Measurements from ENCODE around the gene GAS2L1.

GAS2L1 gene

GRCh38 chr22:29306175-29306834 is at the start of gene GAS2L1:
GAS2L1 (plus strand) TSS chr22:29306650; CDS start chr22:29308106, 1,456 bp downstream.
- no peaks in the 10 kb centered on the region for H3K9me3 Mint-ChIP-seq (ENCODE audit: low read depth)
- no peaks in the 10 kb centered on the region for H3K36me3 Mint-ChIP-seq
- H3K27me3 Mint-ChIP-seq = peaks cover 2% of the 10 kb centered on the region
- H3K27ac Mint-ChIP-seq = no peak within 1 kb of the TSS
- peak within 1 kb of the TSS; percentile 84 for H3K4me3 Mint-ChIP-seq
- H3K4me1 Mint-ChIP-seq (ENCODE audit: low read depth) = peaks cover 21% of the 10 kb centered on the region

GRCh38 chr22:29257751-29258181 is 48.7 kb upstream of the GAS2L1 start:
- Mint-ChIP-seq H3K27ac (no peak overlapping the region), H3K27me3 (no peaks in the 10 kb centered on the region), H3K9me3 (ENCODE audit: low read depth) (no peaks in the 10 kb centered on the region), H3K4me3 (no peak overlapping the region), H3K36me3 (no peaks in the 10 kb centered on the region), H3K4me1 (ENCODE audit: low read depth) (peaks cover 4% of the 10 kb centered on the region)

GRCh38 chr22:29258407-29259252 is 47.8 kb upstream of the GAS2L1 start:
- H3K27me3 Mint-ChIP-seq = no peaks in the 10 kb centered on the region
- peaks cover 4% of the 10 kb centered on the region for H3K4me1 Mint-ChIP-seq (ENCODE audit: low read depth)
- no peak overlapping the region for H3K27ac Mint-ChIP-seq

GRCh38 chr22:29259253-29259899 is 47.1 kb upstream of the GAS2L1 start:
- H3K36me3 Mint-ChIP-seq = no peaks in the 10 kb centered on the region
- no peaks in the 10 kb centered on the region for H3K27me3 Mint-ChIP-seq
- H3K4me3 Mint-ChIP-seq = no peak overlapping the region
- H3K9me3 Mint-ChIP-seq (ENCODE audit: low read depth) = no peaks in the 10 kb centered on the region
- H3K4me1 Mint-ChIP-seq (ENCODE audit: low read depth) = peaks cover 4% of the 10 kb centered on the region
- no peak overlapping the region for H3K27ac Mint-ChIP-seq

More at GRCh38 chr22:29258407-29259252, 47.8 kb upstream of the GAS2L1 start:
- no peak overlapping the region for H3K4me3 Mint-ChIP-seq
- no peaks in the 10 kb centered on the region for H3K9me3 Mint-ChIP-seq (ENCODE audit: low read depth)
- no peaks in the 10 kb centered on the region for H3K36me3 Mint-ChIP-seq

GRCh38 chr22:29260031-29260560 is 46.4 kb upstream of the GAS2L1 start:
- no peaks in the 10 kb centered on the region for H3K9me3 Mint-ChIP-seq (ENCODE audit: low read depth)
- H3K27me3 Mint-ChIP-seq = no peaks in the 10 kb centered on the region
- no peak overlapping the region for H3K27ac Mint-ChIP-seq
- no peaks in the 10 kb centered on the region for H3K36me3 Mint-ChIP-seq
- no peak overlapping the region for H3K4me3 Mint-ChIP-seq
- peaks cover 4% of the 10 kb centered on the region for H3K4me1 Mint-ChIP-seq (ENCODE audit: low read depth)

- Mint-ChIP-seq H3K36me3 (no peaks in the 10 kb centered on the region), H3K9me3 (ENCODE audit: low read depth) (no peaks in the 10 kb centered on the region), H3K4me3 (no peak overlapping the region), H3K27ac (no peak overlapping the region), H3K4me1 (ENCODE audit: low read depth) (peaks cover 4% of the 10 kb centered on the region), H3K27me3 (no peaks in the 10 kb centered on the region)
These were observed 45.7 kb upstream of the GAS2L1 start for GRCh38 chr22:29260601-29261315.

GRCh38 chr22:29263791-29264276 is 42.6 kb upstream of the GAS2L1 start:
- Mint-ChIP-seq H3K36me3 (peaks cover 5% of the 10 kb centered on the region), H3K27ac (no peak overlapping the region), H3K4me1 (ENCODE audit: low read depth) (peaks cover 12% of the 10 kb centered on the region), H3K27me3 (no peaks in the 10 kb centered on the region), H3K4me3 (no peak overlapping the region), H3K9me3 (ENCODE audit: low read depth) (no peaks in the 10 kb centered on the region)

- Mint-ChIP-seq H3K27me3 (no peaks in the 10 kb centered on the region), H3K4me1 (ENCODE audit: low read depth) (peaks cover 21% of the 10 kb centered on the region), H3K36me3 (peaks cover 12% of the 10 kb centered on the region), H3K27ac (no peak overlapping the region), H3K4me3 (no peak overlapping the region), H3K9me3 (ENCODE audit: low read depth) (no peaks in the 10 kb centered on the region)
These were observed 41.1 kb upstream of the GAS2L1 start for GRCh38 chr22:29265305-29265704.

- peaks cover 27% of the 10 kb centered on the region for H3K4me1 Mint-ChIP-seq (ENCODE audit: low read depth)
- H3K9me3 Mint-ChIP-seq (ENCODE audit: low read depth) = no peaks in the 10 kb centered on the region
- peaks cover 17% of the 10 kb centered on the region for H3K36me3 Mint-ChIP-seq
- no peak overlapping the region for H3K27ac Mint-ChIP-seq
- H3K4me3 Mint-ChIP-seq = peak overlapping the region; percentile 95
- no peaks in the 10 kb centered on the region for H3K27me3 Mint-ChIP-seq
These were observed 40.5 kb upstream of the GAS2L1 start for GRCh38 chr22:29265929-29266328.

- H3K9me3 Mint-ChIP-seq (ENCODE audit: low read depth) = no peaks in the 10 kb centered on the region
- no peaks in the 10 kb centered on the region for H3K27me3 Mint-ChIP-seq
- H3K4me3 Mint-ChIP-seq = peak overlapping the region; percentile 95
- H3K27ac Mint-ChIP-seq = peak overlapping the region; percentile 100
- peaks cover 22% of the 10 kb centered on the region for H3K36me3 Mint-ChIP-seq
- peaks cover 36% of the 10 kb centered on the region for H3K4me1 Mint-ChIP-seq (ENCODE audit: low read depth)
These were observed 39.6 kb upstream of the GAS2L1 start for GRCh38 chr22:29266564-29267461.

- peak overlapping the region; percentile 100 for H3K27ac Mint-ChIP-seq
- H3K36me3 Mint-ChIP-seq = peaks cover 24% of the 10 kb centered on the region
- peak overlapping the region; percentile 95 for H3K4me3 Mint-ChIP-seq
- no peaks in the 10 kb centered on the region for H3K27me3 Mint-ChIP-seq
- peaks cover 42% of the 10 kb centered on the region for H3K4me1 Mint-ChIP-seq (ENCODE audit: low read depth)
- no peaks in the 10 kb centered on the region for H3K9me3 Mint-ChIP-seq (ENCODE audit: low read depth)
These were observed 39.0 kb upstream of the GAS2L1 start for GRCh38 chr22:29267462-29267857.

- Mint-ChIP-seq H3K36me3 (peaks cover 24% of the 10 kb centered on the region), H3K27me3 (no peaks in the 10 kb centered on the region), H3K9me3 (ENCODE audit: low read depth) (no peaks in the 10 kb centered on the region), H3K4me1 (ENCODE audit: low read depth) (peaks cover 48% of the 10 kb centered on the region), H3K4me3 (peak within 1 kb of the TSS; percentile 95), H3K27ac (peak within 1 kb of the TSS; percentile 100)
These were observed 38.5 kb upstream of the GAS2L1 start, which contains the start of the genes EWSR1 and RHBDD3 for GRCh38 chr22:29267858-29268510. EWSR1 (plus strand) TSS chr22:29268268; CDS start chr22:29268337, 69 bp downstream. RHBDD3 (minus strand) TSS chr22:29267981; CDS start chr22:29265626, 2,355 bp downstream.

Measured in activated naive CD8-positive, alpha-beta T cell (primary cell).